ENCODE measurements around the gene HSPA6.
"Not testable (repeated sequence)": the region's sequence is repeated elsewhere in the genome, so short reads cannot be mapped to it uniquely, and the experiment has no call there.

The HSPA6 gene

GRCh38 chr1:161554815-161555417 lies 30.6 kb downstream of the HSPA6 start:
- FAIRE-seq, result peak; percentile 79
- not testable (repeated sequence) for DNase-seq (ENCODE audit: extremely low spot score, insufficient read length, low read depth)

GRCh38 chr1:161556143-161556542 lies 31.8 kb downstream of the HSPA6 start:
- not testable (repeated sequence) for FAIRE-seq; DNase-seq (ENCODE audit: extremely low spot score, insufficient read length, low read depth)

- not testable (repeated sequence) for DNase-seq (ENCODE audit: extremely low spot score, insufficient read length, low read depth); FAIRE-seq
Measured at GRCh38 chr1:161556990-161557389, 32.6 kb downstream of the HSPA6 start.

GRCh38 chr1:161557506-161558450 lies 33.4 kb downstream of the HSPA6 start:
- FAIRE-seq; DNase-seq (ENCODE audit: extremely low spot score, insufficient read length, low read depth): not testable (repeated sequence)

GRCh38 chr1:161560960-161561715 lies 36.8 kb downstream of the HSPA6 start:
- peak; percentile 86 for FAIRE-seq
- not testable (repeated sequence) for DNase-seq (ENCODE audit: extremely low spot score, insufficient read length, low read depth)

- peak; percentile 38 for FAIRE-seq
- not testable (repeated sequence) for DNase-seq (ENCODE audit: extremely low spot score, insufficient read length, low read depth)
Measured at GRCh38 chr1:161562441-161562840, 38.1 kb downstream of the HSPA6 start.

GRCh38 chr1:161563522-161563921 lies 39.2 kb downstream of the HSPA6 start:
- not testable (repeated sequence) for FAIRE-seq; DNase-seq (ENCODE audit: extremely low spot score, insufficient read length, low read depth)

- FAIRE-seq; DNase-seq (ENCODE audit: extremely low spot score, insufficient read length, low read depth): not testable (repeated sequence)
Measured at GRCh38 chr1:161566602-161566960, 42.2 kb downstream of the HSPA6 start.

GRCh38 chr1:161571703-161572102 lies 47.4 kb downstream of the HSPA6 start:
- not testable (repeated sequence) for FAIRE-seq; DNase-seq (ENCODE audit: extremely low spot score, insufficient read length, low read depth)

Measured in GM18507 (cell line).